DMS53 (cell line): Measurements from ENCODE around the gene SMARCA4.

ENCODE experiments used
- DNase-seq: peaks from one replicate; lab custom pipeline; 2025; lab: John Stamatoyannopoulos, UW

SMARCA4 gene

GRCh38 chr19:11033763-11034162, 72.9 kb downstream of the SMARCA4 start:
- no peak for DNase-seq

GRCh38 chr19:11034449-11035213, 73.8 kb downstream of the SMARCA4 start:
- no peak for DNase-seq

GRCh38 chr19:11035441-11036377, 74.9 kb downstream of the SMARCA4 start:
- DNase-seq: peak; percentile 93

- DNase-seq: no peak
These were observed 77.7 kb downstream of the SMARCA4 start for GRCh38 chr19:11038511-11038910.

- DNase-seq: no peak
These were observed 80.4 kb downstream of the SMARCA4 start for GRCh38 chr19:11041194-11041593.

GRCh38 chr19:11041966-11042627, 81.3 kb downstream of the SMARCA4 start:
- no peak for DNase-seq

- no peak for DNase-seq
These were observed 83.6 kb downstream of the SMARCA4 start for GRCh38 chr19:11044431-11044830.

GRCh38 chr19:11045536-11045935, 84.7 kb downstream of the SMARCA4 start:
- DNase-seq: no peak

- DNase-seq: no peak
These were observed 86.0 kb downstream of the SMARCA4 start for GRCh38 chr19:11046605-11047354.

GRCh38 chr19:11047866-11048265, 87.0 kb downstream of the SMARCA4 start:
- no peak for DNase-seq

GRCh38 chr19:11050323-11051114, 89.7 kb downstream of the SMARCA4 start:
- no peak for DNase-seq

- no peak for DNase-seq
These were observed 93.0 kb downstream of the SMARCA4 start for GRCh38 chr19:11053817-11054195.

- DNase-seq: no peak
These were observed 93.4 kb downstream of the SMARCA4 start for GRCh38 chr19:11054200-11054599.

- no peak for DNase-seq
These were observed 93.8 kb downstream of the SMARCA4 start for GRCh38 chr19:11054628-11055027.

- DNase-seq: no peak
These were observed 97.6 kb downstream of the SMARCA4 start for GRCh38 chr19:11058246-11059030.

- no peak for DNase-seq
These were observed 98.9 kb downstream of the SMARCA4 start for GRCh38 chr19:11059511-11060358.

- DNase-seq: no peak
These were observed 101.1 kb downstream of the SMARCA4 start for GRCh38 chr19:11061952-11062351.

- DNase-seq: no peak
These were observed 102.6 kb downstream of the SMARCA4 start for GRCh38 chr19:11063434-11063833.

GRCh38 chr19:11064831-11065303, 104.0 kb downstream of the SMARCA4 start:
- no peak for DNase-seq
